Kidney (tissue), 14 donors: ENCODE measurements around the gene SNX9. TPM values are rescaled to one million over a fixed set of nuclear protein-coding genes. Genes with fewer than 3 reads are reported as not detected.

Experiments used
- DNase-seq, 5 donors: peaks; one replicate each; pipeline ENCODE4 v3.0.0-alpha.2; 2013 to 2020
- FAIRE-seq: peaks from 2 replicates; lab custom pipeline; 2012; peaks lifted over from hg19 to GRCh38; lab: Jason Lieb, UNC
- H3K27ac ChIP-seq, 2 donors: one replicate each; pipeline ENCODE4 v1.7.0; 2013; ENCODE audit warnings: low read depth in 2 of 2, low read length in 2 of 2, inconsistent platforms in 1 of 2
- H3K27me3 ChIP-seq: one replicate; pipeline ENCODE4 v1.7.1; 2013; ENCODE audit warnings: low read length, inconsistent platforms; ENCODE audit not compliant: control insufficient read depth, insufficient read depth
- H3K36me3 ChIP-seq, 3 donors: one replicate each; pipeline versions ENCODE4 v1.7.0 to v1.7.1; 2013; ENCODE audit warnings: low read length in 3 of 3, control low read depth in 1 of 3, inconsistent platforms in 1 of 3; ENCODE audit not compliant: insufficient read depth in 3 of 3, control insufficient read depth in 2 of 3
- H3K4me1 ChIP-seq, 3 donors: one replicate each; pipeline versions ENCODE4 v1.7.0 to v1.7.1; 2013; ENCODE audit warnings: low read length in 3 of 3, inconsistent platforms in 1 of 3, low read depth in 1 of 3; ENCODE audit not compliant: control insufficient read depth in 2 of 3, insufficient read depth in 2 of 3
- H3K4me3 ChIP-seq, 3 donors: one replicate each; pipeline versions ENCODE4 v1.7.0 to v1.8.1; 2013; ENCODE audit warnings: low read length in 3 of 3, control low read depth in 1 of 3, inconsistent platforms in 1 of 3
- H3K9ac ChIP-seq, 3 donors: one replicate each; pipeline versions ENCODE4 v1.7.0 to v1.7.1; 2013; ENCODE audit warnings: low read length in 3 of 3, control low read depth in 1 of 3, inconsistent platforms in 1 of 3
- H3K9me3 ChIP-seq, 3 donors: one replicate each; pipeline versions ENCODE4 v1.7.0 to v1.7.1; 2013; ENCODE audit warnings: low read length in 3 of 3, control low read depth in 1 of 3, inconsistent platforms in 1 of 3; ENCODE audit not compliant: control insufficient read depth in 2 of 3, insufficient read depth in 1 of 3
- CTCF ChIP-seq: IDR thresholded peaks from 3 replicates; pipeline ENCODE4 v1.5.1; 2012; ENCODE audit warnings: mild to moderate bottlenecking, moderate library complexity, borderline replicate concordance; ENCODE audit not compliant: insufficient read depth; ENCODE audit errors: extremely low read depth
- intact Hi-C: fragments of 100-400 bp; cut with DNase I; formaldehyde crosslinking; loops from one replicate; pipeline ENCODE4 v1.11.1; 2022
- polyA plus RNA-seq: library from polyadenylated mRNA; stranded (reverse); fragments of 350-450 nt; fragmentation: Illumina TruSeq; extraction: RNeasy Lipid Tissue Mini Kit (QIAGEN cat#74804); gene quantifications from one replicate; pipeline ENCODE4 v1.2.3, GENCODE V29; 2014; ENCODE audit warnings: low read depth, low replicate concordance; ENCODE audit not compliant: insufficient read depth
- total RNA-seq: library from RNA; stranded (reverse); fragmentation: NEBNext Ultra II Directional; extraction: Animal tissue kit (Norgen Biotek cat#: 25700); gene quantifications from one replicate; pipeline ENCODE4 v1.2.1, GENCODE V29; 2021
- donor health status: control.
- donor health status: control.
- donor health status: control.
- donor health status: control.
- donor health status: control.
- donor health status: DM: yes; HTN: yes; CAD: no.
- donor health status: Normal renal cell carcinoma (clear cell type).

SNX9 gene
- total and polyA plus RNA-seq, 2 donors from 2014 or later, result 25.2 to 49.3 TPM

- FAIRE-seq (no peak), DNase-seq (no peak)
- intact Hi-C loops, result no loop called here
- H3K27ac ChIP-seq, result no peak overlapping the region
- no peak for TF ChIP-seq CTCF
- no peaks in the 10 kb centered on the region for H3K9me3 ChIP-seq
- no peak overlapping the region for H3K9ac ChIP-seq
- H3K27me3 ChIP-seq, result no peaks in the 10 kb centered on the region
- H3K4me1 ChIP-seq, result peaks cover 0 to 4% (median 0%) of the 10 kb centered on the region in 3 donors
- H3K36me3 ChIP-seq, result peaks cover 3 to 44% (median 10%) of the 10 kb centered on the region in 3 donors
- H3K4me3 ChIP-seq, result no peak overlapping the region
Observed at GRCh38 chr6:157943249-157943963, 120.4 kb downstream of the SNX9 start.

GRCh38 chr6:157943964-157944283 is 120.9 kb downstream of the SNX9 start:
- no peak for DNase-seq
- no peak for TF ChIP-seq CTCF

GRCh38 chr6:157944983-157945931 is 122.2 kb downstream of the SNX9 start:
- no peak for TF ChIP-seq CTCF
- no peak for FAIRE-seq
- Histone ChIP-seq H3K27ac (no peak overlapping the region), H3K9ac (no peak overlapping the region), H3K9me3 (no peaks in the 10 kb centered on the region), H3K4me3 (no peak overlapping the region), H3K36me3 (peaks cover 3 to 31% (median 10%) of the 10 kb centered on the region in 3 donors), H3K27me3 (no peaks in the 10 kb centered on the region), H3K4me1 (no peaks in the 10 kb centered on the region)
- intact Hi-C loops, result no loop called here
- no peak for DNase-seq

More at GRCh38 chr6:157943964-157944283, 120.9 kb downstream of the SNX9 start:
- Histone ChIP-seq H3K36me3 (peaks cover 3 to 38% (median 10%) of the 10 kb centered on the region in 3 donors), H3K9me3 (no peaks in the 10 kb centered on the region), H3K27me3 (no peaks in the 10 kb centered on the region), H3K27ac (no peak overlapping the region), H3K4me3 (no peak overlapping the region), H3K4me1 (peaks cover 0 to 4% (median 0%) of the 10 kb centered on the region in 3 donors), H3K9ac (no peak overlapping the region)
- FAIRE-seq, result no peak
- intact Hi-C loops, result no loop called here
